Measurements from ENCODE around the gene PCSK5. TPM values are rescaled to one million over a fixed set of nuclear protein-coding genes. Genes with fewer than 3 reads are reported as not detected.

PCSK5 gene
- total and polyA plus RNA-seq, 7 experiments from 2014 or later: 5.2 to 35.0 (median 19.1) TPM

- intact Hi-C loops (cut with micrococcal nuclease): loop anchor here (1.0 to 10.0 kb wide), 5 partner anchors 9 to 1073 kb away; partner anchors contain the start of genes C9orf40 (in 1 of the 2) and PCSK5 (in 1 of the 2)
- Histone ChIP-seq H3K27me3 (ENCODE audit: control insufficient read depth in 2 of 2, insufficient read depth in 2 of 2, low read length in 2 of 2) (no peaks in the 10 kb centered on the region), H3K4me1 (ENCODE audit: control insufficient read depth in 2 of 2, insufficient read depth in 2 of 2, low read length in 2 of 2) (peaks cover 10 to 79% of the 10 kb centered on the region in 2 donors), H3K9me3 (ENCODE audit: control insufficient read depth in 2 of 3, low read length in 3 of 3) (no peaks in the 10 kb centered on the region), H3K36me3 (ENCODE audit: control insufficient read depth in 2 of 3, insufficient read depth in 3 of 3, low read length in 3 of 3) (no peaks in the 10 kb centered on the region), H3K4me3 (ENCODE audit: low read length) (peak overlapping the region; percentile 26), H3K27ac (ENCODE audit: low read depth, low read length) (peak overlapping the region; percentile 45)
- ChIA-PET POLR2A (interaction anchor here (0.7 kb wide), 2 partner anchors 21 to 65 kb away, joined by 3 read pairs; no protein-coding TSS in a partner anchor), CTCF (no interaction called here)
- Mint-ChIP-seq H3K27me3 (no peaks in the 10 kb centered on the region), H3K36me3 (peaks cover 0 to 36% (median 17%) of the 10 kb centered on the region in 5 donors), H3K9me3 (peaks cover 0 to 4% (median 0%) of the 10 kb centered on the region in 11 donors), H3K27ac (peak overlapping the region; percentile 64 to 99 (median 94)), H3K4me1 (peaks cover 37 to 95% (median 86%) of the 10 kb centered on the region in 7 donors), H3K4me3 (peak overlapping the region; percentile 75 to 90 (median 84))
- DNase-seq (peak in 7 of 9 donors; percentile 54 to 72 (median 56)), ATAC-seq (peak; percentile 52)
These were observed 136.9 kb downstream of the PCSK5 start for GRCh38 chr9:76027416-76027815.

GRCh38 chr9:76027861-76028260 is 137.4 kb downstream of the PCSK5 start:
- POLR2A ChIA-PET: interaction anchor here (0.7 kb wide), 2 partner anchors 21 to 65 kb away, joined by 3 read pairs; no protein-coding TSS in a partner anchor
- intact Hi-C loops (cut with micrococcal nuclease): loop anchor here (1.0 to 10.0 kb wide), 5 partner anchors 10 to 1073 kb away; partner anchors contain the start of genes C9orf40 (in 1 of the 2) and PCSK5 (in 1 of the 2)

GRCh38 chr9:76032038-76032796 is 141.7 kb downstream of the PCSK5 start:
- H3K4me1 Mint-ChIP-seq: peaks cover 23 to 84% (median 70%) of the 10 kb centered on the region in 7 donors
- ATAC-seq (no peak), DNase-seq (no peak)
- intact Hi-C loops (cut with micrococcal nuclease): loop anchor here in 1 of 2 donors (1.0 kb wide), 1 partner anchor 8 kb away; no protein-coding TSS in a partner anchor
- H3K4me3 ChIP-seq (ENCODE audit: low read length): peak overlapping the region; percentile 16
- no peaks in the 10 kb centered on the region for H3K27me3 Mint-ChIP-seq
- peaks cover 0 to 54% of the 10 kb centered on the region in 2 donors for H3K4me1 ChIP-seq (ENCODE audit: control insufficient read depth in 2 of 2, insufficient read depth in 2 of 2, low read length in 2 of 2)
- H3K36me3 Mint-ChIP-seq: peaks cover 2 to 39% (median 25%) of the 10 kb centered on the region in 5 donors
- H3K27me3 ChIP-seq (ENCODE audit: control insufficient read depth in 2 of 2, insufficient read depth in 2 of 2, low read length in 2 of 2): no peaks in the 10 kb centered on the region
- peak overlapping the region in 8 of 9 donors; percentile 66 to 90 (median 86) for H3K27ac Mint-ChIP-seq
- no peaks in the 10 kb centered on the region for H3K9me3 ChIP-seq (ENCODE audit: control insufficient read depth in 2 of 3, low read length in 3 of 3)
- ChIA-PET POLR2A (interaction anchor here (0.5 to 2.8 kb wide), 4 partner anchors 9 to 43 kb away, joined by 3 to 18 read pairs (median 4); no protein-coding TSS in a partner anchor), CTCF (interaction anchor here (1.3 kb wide), 1 partner anchor 22 kb away, joined by 3 read pairs; no protein-coding TSS in a partner anchor)
- no peaks in the 10 kb centered on the region for H3K36me3 ChIP-seq (ENCODE audit: control insufficient read depth in 2 of 3, insufficient read depth in 3 of 3, low read length in 3 of 3)
- H3K4me3 Mint-ChIP-seq: peak overlapping the region; percentile 25 to 79 (median 66)
- H3K9me3 Mint-ChIP-seq: peaks cover 0 to 4% (median 0%) of the 10 kb centered on the region in 11 donors
- H3K27ac ChIP-seq (ENCODE audit: low read depth, low read length): peak overlapping the region; percentile 61

More at GRCh38 chr9:76027861-76028260, 137.4 kb downstream of the PCSK5 start:
- CTCF ChIA-PET: no interaction called here
- no peak for ATAC-seq
- peaks cover 10 to 78% of the 10 kb centered on the region in 2 donors for H3K4me1 ChIP-seq (ENCODE audit: control insufficient read depth in 2 of 2, insufficient read depth in 2 of 2, low read length in 2 of 2)
- peak in 2 of 9 donors; percentile 17 to 19 for DNase-seq
- H3K4me3 ChIP-seq (ENCODE audit: low read length): no peak overlapping the region
- Mint-ChIP-seq H3K27ac (peak overlapping the region in 8 of 9 donors; percentile 86 to 99 (median 95)), H3K4me1 (peaks cover 37 to 95% (median 86%) of the 10 kb centered on the region in 7 donors), H3K4me3 (peak overlapping the region; percentile 7 to 90 (median 78)), H3K9me3 (peaks cover 0 to 4% (median 0%) of the 10 kb centered on the region in 11 donors), H3K36me3 (peaks cover 0 to 38% (median 17%) of the 10 kb centered on the region in 5 donors), H3K27me3 (no peaks in the 10 kb centered on the region)
- no peaks in the 10 kb centered on the region for H3K9me3 ChIP-seq (ENCODE audit: control insufficient read depth in 2 of 3, low read length in 3 of 3)
- H3K36me3 ChIP-seq (ENCODE audit: control insufficient read depth in 2 of 3, insufficient read depth in 3 of 3, low read length in 3 of 3): no peaks in the 10 kb centered on the region
- H3K27me3 ChIP-seq (ENCODE audit: control insufficient read depth in 2 of 2, insufficient read depth in 2 of 2, low read length in 2 of 2): no peaks in the 10 kb centered on the region
- peak overlapping the region; percentile 45 for H3K27ac ChIP-seq (ENCODE audit: low read depth, low read length)

GRCh38 chr9:76032797-76033373 is 142.4 kb downstream of the PCSK5 start:
- peak; percentile 41 for ATAC-seq
- H3K36me3 ChIP-seq (ENCODE audit: control insufficient read depth in 2 of 3, insufficient read depth in 3 of 3, low read length in 3 of 3): peaks cover 0 to 6% (median 0%) of the 10 kb centered on the region in 3 experiments
- H3K36me3 Mint-ChIP-seq: peaks cover 6 to 42% (median 28%) of the 10 kb centered on the region in 5 donors
- peaks cover 21 to 83% (median 66%) of the 10 kb centered on the region in 7 donors for H3K4me1 Mint-ChIP-seq
- peak in 5 of 9 donors; percentile 15 to 39 (median 24) for DNase-seq
- peak overlapping the region; percentile 16 for H3K4me3 ChIP-seq (ENCODE audit: low read length)
- H3K4me3 Mint-ChIP-seq: peak overlapping the region; percentile 3 to 79 (median 66)
- peaks cover 0 to 47% of the 10 kb centered on the region in 2 donors for H3K4me1 ChIP-seq (ENCODE audit: control insufficient read depth in 2 of 2, insufficient read depth in 2 of 2, low read length in 2 of 2)
- ChIA-PET CTCF (interaction anchor here (1.3 kb wide), 1 partner anchor 23 kb away, joined by 3 read pairs; no protein-coding TSS in a partner anchor), POLR2A (interaction anchor here (0.5 to 2.8 kb wide), 3 partner anchors 10 to 44 kb away, joined by 3 to 18 read pairs (median 4); no protein-coding TSS in a partner anchor)
- H3K9me3 Mint-ChIP-seq: peaks cover 0 to 4% (median 0%) of the 10 kb centered on the region in 11 donors
- H3K27ac Mint-ChIP-seq: peak overlapping the region; percentile 18 to 90 (median 86)
- H3K9me3 ChIP-seq (ENCODE audit: control insufficient read depth in 2 of 3, low read length in 3 of 3): no peaks in the 10 kb centered on the region
- H3K27ac ChIP-seq (ENCODE audit: low read depth, low read length): peak overlapping the region; percentile 61
- intact Hi-C loops (cut with micrococcal nuclease): loop anchor here in 1 of 2 donors (1.0 kb wide), 1 partner anchor 9 kb away; no protein-coding TSS in a partner anchor
- H3K27me3 ChIP-seq (ENCODE audit: control insufficient read depth in 2 of 2, insufficient read depth in 2 of 2, low read length in 2 of 2): no peaks in the 10 kb centered on the region
- H3K27me3 Mint-ChIP-seq: no peaks in the 10 kb centered on the region

GRCh38 chr9:76034049-76034448 is 143.6 kb downstream of the PCSK5 start:
- ATAC-seq (no peak), DNase-seq (no peak)
- peak overlapping the region in 8 of 9 donors; percentile 66 to 94 (median 86) for H3K27ac Mint-ChIP-seq
- POLR2A ChIA-PET: interaction anchor here (0.6 to 2.8 kb wide), 2 partner anchors 11 to 151 kb away, joined by 5 to 18 read pairs; no protein-coding TSS in a partner anchor
- Histone ChIP-seq H3K27me3 (ENCODE audit: control insufficient read depth in 2 of 2, insufficient read depth in 2 of 2, low read length in 2 of 2) (no peaks in the 10 kb centered on the region), H3K27ac (ENCODE audit: low read depth, low read length) (peak overlapping the region; percentile 12), H3K4me3 (ENCODE audit: low read length) (no peak overlapping the region), H3K9me3 (ENCODE audit: control insufficient read depth in 2 of 3, low read length in 3 of 3) (no peaks in the 10 kb centered on the region), H3K36me3 (ENCODE audit: control insufficient read depth in 2 of 3, insufficient read depth in 3 of 3, low read length in 3 of 3) (peaks cover 0 to 8% (median 0%) of the 10 kb centered on the region in 3 experiments), H3K4me1 (ENCODE audit: control insufficient read depth in 2 of 2, insufficient read depth in 2 of 2, low read length in 2 of 2) (peaks cover 0 to 35% of the 10 kb centered on the region in 2 donors)
- peaks cover 6 to 48% (median 34%) of the 10 kb centered on the region in 5 donors for H3K36me3 Mint-ChIP-seq
- H3K27me3 Mint-ChIP-seq: no peaks in the 10 kb centered on the region
- CTCF ChIA-PET: no interaction called here
- intact Hi-C loops (cut with micrococcal nuclease): no loop called here
- peak overlapping the region in 6 of 10 donors; percentile 51 to 77 (median 64) for H3K4me3 Mint-ChIP-seq
- H3K4me1 Mint-ChIP-seq: peaks cover 17 to 82% (median 60%) of the 10 kb centered on the region in 7 donors
- peaks cover 0 to 4% (median 0%) of the 10 kb centered on the region in 11 donors for H3K9me3 Mint-ChIP-seq

- ChIA-PET CTCF (no interaction called here), POLR2A (interaction anchor here (0.6 kb wide), 1 partner anchor 972 kb away, joined by 3 read pairs; no protein-coding TSS in a partner anchor)
- no peaks in the 10 kb centered on the region for H3K27me3 Mint-ChIP-seq
- no peaks in the 10 kb centered on the region for H3K9me3 Mint-ChIP-seq
- Histone ChIP-seq H3K9me3 (ENCODE audit: control insufficient read depth in 2 of 3, low read length in 3 of 3) (no peaks in the 10 kb centered on the region), H3K4me3 (ENCODE audit: low read length) (no peak overlapping the region), H3K36me3 (ENCODE audit: control insufficient read depth in 2 of 3, insufficient read depth in 3 of 3, low read length in 3 of 3) (peaks cover 0 to 8% (median 0%) of the 10 kb centered on the region in 3 experiments), H3K27me3 (ENCODE audit: control insufficient read depth in 2 of 2, insufficient read depth in 2 of 2, low read length in 2 of 2) (no peaks in the 10 kb centered on the region), H3K27ac (ENCODE audit: low read depth, low read length) (no peak overlapping the region), H3K4me1 (ENCODE audit: control insufficient read depth in 2 of 2, insufficient read depth in 2 of 2, low read length in 2 of 2) (peaks cover 0 to 26% of the 10 kb centered on the region in 2 donors)
- ATAC-seq (no peak), DNase-seq (no peak)
- peaks cover 16 to 70% (median 52%) of the 10 kb centered on the region in 7 donors for H3K4me1 Mint-ChIP-seq
- intact Hi-C loops (cut with micrococcal nuclease): loop anchor here in 1 of 2 donors (2.0 kb wide), 1 partner anchor 14 kb away; no protein-coding TSS in a partner anchor
- no peak overlapping the region for H3K4me3 Mint-ChIP-seq
- H3K36me3 Mint-ChIP-seq: peaks cover 10 to 54% (median 38%) of the 10 kb centered on the region in 5 donors
- no peak overlapping the region for H3K27ac Mint-ChIP-seq
These were observed 146.3 kb downstream of the PCSK5 start for GRCh38 chr9:76036762-76037161.

Measured in naive thymus-derived CD4-positive, alpha-beta T cell (primary cell).